ENCODE results near the gene TMEM213. TPM values are rescaled to one million over a fixed set of nuclear protein-coding genes. Genes with fewer than 3 reads are reported as not detected.

The TMEM213 gene, protein sequence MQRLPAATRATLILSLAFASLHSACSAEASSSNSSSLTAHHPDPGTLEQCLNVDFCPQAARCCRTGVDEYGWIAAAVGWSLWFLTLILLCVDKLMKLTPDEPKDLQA
- total RNA-seq: not detected in 2 replicates
- long read RNA-seq, partial matches to known transcripts: 0 of 4 reads
- long read RNA-seq, other reads (novel, unspliced or antisense): 4 of 4 reads

DNA sequence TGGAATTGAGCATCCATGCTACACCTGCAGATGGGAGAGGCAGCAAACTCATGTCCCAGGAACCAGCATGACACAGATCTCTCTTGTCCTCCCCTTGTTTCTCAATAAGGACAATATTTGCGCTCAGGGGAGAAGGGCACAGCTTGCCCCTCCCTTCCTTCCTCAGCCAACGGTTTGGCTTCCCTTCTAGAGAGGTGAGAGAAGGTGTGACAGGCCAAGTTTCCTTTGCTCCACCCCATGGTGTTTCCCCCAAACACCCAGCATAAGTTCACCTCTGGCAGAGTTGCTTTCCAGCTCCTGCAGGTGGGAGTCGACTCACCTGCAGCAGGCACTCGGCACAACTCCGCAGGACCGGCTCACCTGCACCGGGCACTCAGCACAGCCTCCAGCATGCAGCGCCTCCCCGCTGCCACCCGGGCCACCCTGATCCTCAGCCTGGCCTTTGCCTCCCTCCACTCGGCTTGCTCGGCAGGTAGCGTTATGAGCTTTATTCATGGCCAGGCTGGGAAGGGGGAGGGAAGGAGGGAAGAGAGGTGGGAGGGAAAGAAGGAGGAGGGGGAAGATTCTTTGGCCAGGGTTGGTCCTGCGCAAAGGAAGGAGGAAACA lies at the start of gene TMEM213, which contains the start of gene ATP6V0A4:
Gene TMEM213, plus strand, starts transcription at position 280 of the 606 bp plus-strand sequence. Its CDS starts 111 bp downstream, at position 391.
Gene ATP6V0A4, minus strand, starts transcription at position 482 of the 606 bp plus-strand sequence. CDS start 26,949 bp downstream, outside the sequence.
- Mint-ChIP-seq H3K4me1 (ENCODE audit: low read depth) (peaks cover 7% of the 10 kb centered on the region), H3K36me3 (ENCODE audit: insufficient read depth) (no peaks in the 10 kb centered on the region), H3K27me3 (peaks cover 22% of the 10 kb centered on the region), H3K27ac (no peak within 1 kb of the TSS), H3K9me3 (ENCODE audit: low read depth) (no peaks in the 10 kb centered on the region), H3K4me3 (ENCODE audit: low read depth) (peak within 1 kb of the TSS; percentile 50)
- peak; percentile 23 for DNase-seq (ENCODE audit: low spot score, unreplicated experiment)
- TF ChIP-seq, protein P1, sequence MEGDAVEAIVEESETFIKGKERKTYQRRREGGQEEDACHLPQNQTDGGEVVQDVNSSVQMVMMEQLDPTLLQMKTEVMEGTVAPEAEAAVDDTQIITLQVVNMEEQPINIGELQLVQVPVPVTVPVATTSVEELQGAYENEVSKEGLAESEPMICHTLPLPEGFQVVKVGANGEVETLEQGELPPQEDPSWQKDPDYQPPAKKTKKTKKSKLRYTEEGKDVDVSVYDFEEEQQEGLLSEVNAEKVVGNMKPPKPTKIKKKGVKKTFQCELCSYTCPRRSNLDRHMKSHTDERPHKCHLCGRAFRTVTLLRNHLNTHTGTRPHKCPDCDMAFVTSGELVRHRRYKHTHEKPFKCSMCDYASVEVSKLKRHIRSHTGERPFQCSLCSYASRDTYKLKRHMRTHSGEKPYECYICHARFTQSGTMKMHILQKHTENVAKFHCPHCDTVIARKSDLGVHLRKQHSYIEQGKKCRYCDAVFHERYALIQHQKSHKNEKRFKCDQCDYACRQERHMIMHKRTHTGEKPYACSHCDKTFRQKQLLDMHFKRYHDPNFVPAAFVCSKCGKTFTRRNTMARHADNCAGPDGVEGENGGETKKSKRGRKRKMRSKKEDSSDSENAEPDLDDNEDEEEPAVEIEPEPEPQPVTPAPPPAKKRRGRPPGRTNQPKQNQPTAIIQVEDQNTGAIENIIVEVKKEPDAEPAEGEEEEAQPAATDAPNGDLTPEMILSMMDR (IDR thresholded peaks at IDR 0.05; ENCODE audit: unreplicated experiment): no peak

DNA sequence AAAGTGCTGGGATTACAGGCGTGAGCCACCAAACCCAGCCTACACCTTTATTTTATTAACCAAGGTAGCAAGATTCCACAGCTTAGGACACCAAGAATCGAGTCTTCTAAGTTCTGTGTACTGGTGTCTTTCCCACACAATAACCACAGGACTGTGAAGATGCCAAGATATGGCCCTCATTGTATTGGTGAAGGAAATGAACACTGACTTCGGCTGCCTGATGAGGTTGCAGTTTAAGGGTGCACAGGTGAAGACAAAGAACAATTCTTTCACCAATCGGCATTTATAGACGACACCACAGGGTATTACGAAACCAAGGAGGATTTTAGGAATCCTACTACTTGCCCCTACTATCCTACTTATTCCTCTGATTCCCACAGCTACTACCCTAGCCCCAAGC lies 49.1 kb upstream of the TMEM213 start:
- DNase-seq (ENCODE audit: low spot score, unreplicated experiment): no peak
- H3K27me3 Mint-ChIP-seq: peaks cover 12% of the 10 kb centered on the region

DNA sequence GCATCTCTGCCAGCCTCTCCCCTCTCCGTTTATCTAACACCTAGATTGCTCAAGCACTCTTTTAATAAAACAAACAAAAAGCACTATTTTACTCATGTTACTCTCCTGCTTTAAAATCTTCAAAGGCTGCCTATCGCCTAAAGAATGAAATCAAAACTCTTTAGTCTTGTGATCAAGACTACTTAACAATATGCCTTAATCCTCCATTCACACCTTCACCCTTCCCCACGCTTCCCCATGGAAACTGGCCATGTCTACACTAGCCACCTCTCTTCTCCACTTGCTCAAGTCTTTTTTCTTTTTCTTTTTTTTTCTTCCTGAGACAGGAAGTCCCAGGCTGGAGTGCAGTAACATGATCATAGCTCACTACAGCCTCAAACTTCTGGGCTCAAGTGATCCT lies 47.8 kb upstream of the TMEM213 start:
- Mint-ChIP-seq H3K4me1 (ENCODE audit: low read depth) (peaks cover 28% of the 10 kb centered on the region), H3K4me3 (ENCODE audit: low read depth) (no peak overlapping the region), H3K27ac (no peak overlapping the region)

More for the DNA sequence above, 49.1 kb upstream of the TMEM213 start:
- Mint-ChIP-seq H3K4me1 (ENCODE audit: low read depth) (peaks cover 25% of the 10 kb centered on the region), H3K27ac (no peak overlapping the region), H3K36me3 (ENCODE audit: insufficient read depth) (no peaks in the 10 kb centered on the region), H3K9me3 (ENCODE audit: low read depth) (no peaks in the 10 kb centered on the region), H3K4me3 (ENCODE audit: low read depth) (no peak overlapping the region)
- TF ChIP-seq, protein P1 (IDR thresholded peaks at IDR 0.05; ENCODE audit: unreplicated experiment): no peak

DNA sequence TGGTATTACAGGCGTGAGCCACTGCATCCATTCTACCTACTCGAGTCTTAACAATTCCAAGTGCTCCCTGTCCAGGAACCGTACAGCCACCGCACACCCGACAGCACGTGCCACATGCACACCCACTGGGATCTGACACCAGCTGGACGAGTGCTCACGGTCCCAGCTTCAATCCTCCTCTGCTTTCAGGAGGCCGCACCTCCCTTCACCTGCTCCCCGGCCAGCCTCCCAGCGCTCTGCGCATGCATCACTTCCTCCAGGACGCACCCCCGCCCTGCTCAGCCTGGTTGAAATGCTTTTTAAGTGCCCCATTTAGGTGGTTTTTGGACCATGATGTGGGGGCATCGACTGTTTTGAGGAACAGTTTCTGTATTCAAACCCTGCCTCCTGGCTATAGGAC lies 47.3 kb upstream of the TMEM213 start:
- TF ChIP-seq, protein P1 (IDR thresholded peaks at IDR 0.05; ENCODE audit: unreplicated experiment): no peak
- peak overlapping the region; percentile 58 for H3K27ac Mint-ChIP-seq
- no peak overlapping the region for H3K4me3 Mint-ChIP-seq (ENCODE audit: low read depth)
- no peaks in the 10 kb centered on the region for H3K9me3 Mint-ChIP-seq (ENCODE audit: low read depth)
- no peaks in the 10 kb centered on the region for H3K36me3 Mint-ChIP-seq (ENCODE audit: insufficient read depth)
- DNase-seq (ENCODE audit: low spot score, unreplicated experiment): no peak
- H3K27me3 Mint-ChIP-seq: peaks cover 12% of the 10 kb centered on the region
- peaks cover 33% of the 10 kb centered on the region for H3K4me1 Mint-ChIP-seq (ENCODE audit: low read depth)

More for the DNA sequence above, 47.8 kb upstream of the TMEM213 start:
- no peaks in the 10 kb centered on the region for H3K36me3 Mint-ChIP-seq (ENCODE audit: insufficient read depth)
- TF ChIP-seq, protein P1 (IDR thresholded peaks at IDR 0.05; ENCODE audit: unreplicated experiment): no peak
- H3K27me3 Mint-ChIP-seq: peaks cover 12% of the 10 kb centered on the region
- no peak for DNase-seq (ENCODE audit: low spot score, unreplicated experiment)
- no peaks in the 10 kb centered on the region for H3K9me3 Mint-ChIP-seq (ENCODE audit: low read depth)

DNA sequence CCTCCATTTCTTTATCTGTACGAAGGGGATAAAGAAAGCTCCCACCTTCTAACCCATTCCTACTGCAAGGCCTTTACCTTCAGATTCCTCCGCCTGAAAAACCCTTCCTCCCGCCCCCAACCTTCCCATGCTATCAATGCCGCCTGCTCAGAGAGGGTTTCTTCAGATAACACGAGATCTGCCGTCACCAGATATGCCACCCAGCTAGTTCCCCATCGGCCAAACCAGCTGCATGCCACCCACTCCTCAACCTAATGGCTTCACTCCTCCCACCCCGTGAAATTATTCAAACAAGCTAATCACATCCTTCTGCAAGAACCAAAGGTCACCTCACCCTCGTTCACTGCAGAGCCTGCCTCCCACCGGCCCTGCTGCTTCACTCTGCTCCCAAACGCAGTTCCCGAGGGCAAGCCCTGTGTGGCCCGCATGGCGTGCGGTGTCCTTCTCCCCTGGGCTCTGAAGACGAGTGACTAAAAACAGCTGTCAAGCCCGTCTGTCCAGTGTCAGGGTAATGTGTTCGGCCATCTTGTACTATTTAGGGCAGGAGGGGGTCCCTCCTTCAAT lies 46.8 kb upstream of the TMEM213 start:
- H3K36me3 Mint-ChIP-seq (ENCODE audit: insufficient read depth): no peaks in the 10 kb centered on the region
- DNase-seq (ENCODE audit: low spot score, unreplicated experiment): no peak
- peak overlapping the region; percentile 2 for H3K4me3 Mint-ChIP-seq (ENCODE audit: low read depth)
- peaks cover 35% of the 10 kb centered on the region for H3K4me1 Mint-ChIP-seq (ENCODE audit: low read depth)
- H3K27me3 Mint-ChIP-seq: peaks cover 12% of the 10 kb centered on the region
- H3K27ac Mint-ChIP-seq: peak overlapping the region; percentile 58
- H3K9me3 Mint-ChIP-seq (ENCODE audit: low read depth): no peaks in the 10 kb centered on the region
- TF ChIP-seq, protein P1 (IDR thresholded peaks at IDR 0.05; ENCODE audit: unreplicated experiment): no peak
